IMR-90 (cell line): ENCODE results near the gene CAMK2B. TPM values are rescaled to one million over a fixed set of nuclear protein-coding genes. Genes with fewer than 3 reads are reported as not detected.

Experiments
- ATAC-seq: fragments of 200-7000 bp; cut with Tn5 transposase; 2 replicates; pipeline ENCODE4 v1.9.1; 2020; ENCODE audit warnings: low read depth, mild to moderate bottlenecking, moderate library complexity
- BruUV-seq: library from RNA; stranded (reverse); fragments of 400-500 nt; replicated peaks from 2 replicates; lab custom pipeline; 2021; lab: Mats Ljungman, UMichigan
- CTCF ChIA-PET: fragments of 300-600 bp; formaldehyde crosslinking; extraction: SDS; loops from one replicate; lab custom pipeline; 2021; ENCODE audit warnings: antibody characterized with exemption; lab: Yijun Ruan, JAX
- POLR2A ChIA-PET: fragments of 300-600 bp; sonication (Branson Sonifier 250); formaldehyde crosslinking; loops from one replicate; lab custom pipeline; 2022; ENCODE audit warnings: antibody characterized with exemption; ENCODE audit not compliant: unreplicated experiment; lab: Charles Lee
- DNase-seq: peaks from one replicate; pipeline ENCODE4 v3.0.0; 2013
- H2AFZ ChIP-seq: replicated peaks from 2 replicates; pipeline ENCODE3; 2013; ENCODE audit warnings: low read length, mild to moderate bottlenecking; ENCODE audit not compliant: poor library complexity
- H2AK5ac ChIP-seq: 2 replicates; pipeline ENCODE4 v1.6.1; 2013; ENCODE audit warnings: low read depth, low read length, inconsistent platforms
- H2AK9ac ChIP-seq: replicated peaks from 2 replicates; pipeline ENCODE3; 2013; ENCODE audit warnings: mild to moderate bottlenecking, low read depth, low read length, moderate library complexity; ENCODE audit not compliant: poor library complexity
- H2BK120ac ChIP-seq: 2 replicates; pipeline ENCODE4 v1.6.1; 2013; ENCODE audit warnings: low read depth, low read length, inconsistent platforms
- H2BK15ac ChIP-seq: 3 replicates; pipeline ENCODE4 v1.6.1; 2013; ENCODE audit warnings: low read depth, low read length, inconsistent platforms
- H2BK20ac ChIP-seq: 2 replicates; pipeline ENCODE4 v1.6.1; 2013; ENCODE audit warnings: low read depth, mild to moderate bottlenecking, inconsistent platforms, low read length, moderate library complexity
- H2BK5ac ChIP-seq: 2 replicates; pipeline ENCODE4 v1.6.1; 2013; ENCODE audit warnings: mild to moderate bottlenecking, low read depth, low read length, inconsistent platforms; ENCODE audit not compliant: poor library complexity, severe bottlenecking
- H3K14ac ChIP-seq: replicated peaks from 2 replicates; pipeline ENCODE4 v1.6.1; 2013; ENCODE audit warnings: low read depth, low read length, inconsistent platforms
- H3K18ac ChIP-seq: 2 replicates; pipeline ENCODE4 v1.6.1; 2013; ENCODE audit warnings: low read depth, low read length, control low read depth
- H3K23ac ChIP-seq: 2 replicates; pipeline ENCODE4 v1.6.1; 2013; ENCODE audit warnings: low read depth, low read length, inconsistent platforms
- H3K27ac ChIP-seq: 2 replicates; pipeline ENCODE4 v1.5.1; 2013; ENCODE audit warnings: mild to moderate bottlenecking, control low read depth, low read length; ENCODE audit not compliant: insufficient read depth
- H3K27me3 ChIP-seq: 2 replicates; pipeline ENCODE4 v1.6.1; 2013; ENCODE audit warnings: low read length; ENCODE audit not compliant: control insufficient read depth, insufficient read depth
- H3K36me3 ChIP-seq: 2 replicates; pipeline ENCODE4 v1.6.1; 2013; ENCODE audit warnings: low read length, mixed read lengths; ENCODE audit not compliant: control insufficient read depth, insufficient read depth
- H3K4ac ChIP-seq: 2 replicates; pipeline ENCODE4 v1.6.1; 2013; ENCODE audit warnings: low read depth, low read length, inconsistent platforms
- H3K4me1 ChIP-seq: 2 replicates; pipeline ENCODE4 v1.6.1; 2013; ENCODE audit warnings: low read length, mixed read lengths; ENCODE audit not compliant: control insufficient read depth, insufficient read depth
- H3K4me2 ChIP-seq: 2 replicates; pipeline ENCODE4 v1.6.1; 2013; ENCODE audit warnings: low read depth, mild to moderate bottlenecking, control low read depth, low read length, moderate library complexity
- H3K4me3 ChIP-seq: 2 replicates; pipeline ENCODE4 v1.5.1; 2013; ENCODE audit warnings: low read depth, mild to moderate bottlenecking, control low read depth, low read length, moderate library complexity; ENCODE audit not compliant: insufficient read depth
- H3K56ac ChIP-seq: 2 replicates; pipeline ENCODE4 v1.6.1; 2013; ENCODE audit warnings: low read length, inconsistent platforms; ENCODE audit not compliant: insufficient read depth; ENCODE audit errors: extremely low read depth
- H3K79me1 ChIP-seq, 2 experiments: 2 replicates each; pipeline ENCODE4 v1.6.1; 2013; ENCODE audit warnings: low read length in 2 of 2, inconsistent platforms in 1 of 2, low read depth in 1 of 2
- H3K9ac ChIP-seq: 2 replicates; pipeline ENCODE4 v1.6.1; 2013; ENCODE audit warnings: low read depth, low read length, control low read depth
- H3K9me1 ChIP-seq: 2 replicates; pipeline ENCODE4 v1.6.1; 2013; ENCODE audit warnings: low read length, inconsistent platforms; ENCODE audit not compliant: insufficient read depth
- H3K9me3 ChIP-seq: 2 replicates; pipeline ENCODE4 v1.6.1; 2013; ENCODE audit warnings: low read length; ENCODE audit not compliant: control insufficient read depth, insufficient read depth
- H4K20me1 ChIP-seq: 2 replicates; pipeline ENCODE4 v1.6.1; 2013; ENCODE audit warnings: low read length, inconsistent platforms; ENCODE audit not compliant: insufficient read depth
- H4K5ac ChIP-seq: 2 replicates; pipeline ENCODE4 v1.6.1; 2013; ENCODE audit warnings: mild to moderate bottlenecking, low read depth, low read length, control low read depth
- H4K8ac ChIP-seq, 2 experiments: 2 replicates each; pipeline ENCODE4 v1.6.1; 2013; ENCODE audit warnings: low read depth in 2 of 2, low read length in 2 of 2, control low read depth in 1 of 2, inconsistent platforms in 1 of 2
- H4K91ac ChIP-seq: 2 replicates; pipeline ENCODE4 v1.6.1; 2013; ENCODE audit warnings: low read depth, low read length, inconsistent platforms; ENCODE audit not compliant: insufficient read depth
- BHLHE40 ChIP-seq: fragments of 150-350 bp; IDR thresholded peaks from 2 replicates; pipeline ENCODE4 v1.6.1; 2016; ENCODE audit warnings: mild to moderate bottlenecking, low read depth, low read length
- MAFK ChIP-seq: IDR thresholded peaks from 2 replicates; pipeline ENCODE4 v1.6.1; 2012; ENCODE audit warnings: low read depth, low read length, improper control_type of control experiment
- WGBS, 2 experiments: methylation state at CpG; one replicate each; pipeline versions ENCODE4 v1.1.5 to v1.1.7; 2013; ENCODE audit warnings: missing lambda C conversion rate in 2 of 2; ENCODE audit not compliant: insufficient read length in 1 of 2; ENCODE audit errors: extremely low coverage in 2 of 2; 5-methylcytosine and 5-hydroxymethylcytosine counted together
- dilution Hi-C: fragments of 300-500 bp; cut with HindIII; formaldehyde crosslinking; loops from one replicate; pipeline ENCODE4 v1.14.3; 2018; ENCODE audit warnings: low sequenced_read_pairs; ENCODE audit not compliant: unreplicated experiment
- in situ Hi-C: fragments of 300-500 bp; cut with MboI; formaldehyde crosslinking; loops from 3 replicates; pipeline ENCODE4 v1.14.3; 2019; ENCODE audit warnings: low sequenced_read_pairs, inconsistent platforms, mixed read lengths
- intact Hi-C: fragments of 100-400 bp; cut with micrococcal nuclease; formaldehyde crosslinking; loops from 2 replicates; pipeline ENCODE4 v1.10.0; 2022
- polyA plus RNA-seq, 3 experiments: library from polyadenylated mRNA; depleted of rRNA; stranded (reverse); fragments of >200 nt; gene quantifications; 2 replicates each; pipeline ENCODE4 v1.2.3, GENCODE V29; 2012; ENCODE audit warnings: low replicate concordance in 1 of 3
- total RNA-seq: library from RNA; depleted of rRNA; stranded (reverse); fragments of >200 nt; gene quantifications from 2 replicates; pipeline ENCODE4 v1.2.3, GENCODE V29; 2012

The CAMK2B gene
- total and polyA plus RNA-seq, 2 of the 4 experiments (the other 2 are of a cell fraction), result 0.18 to 0.36 TPM

DNA sequence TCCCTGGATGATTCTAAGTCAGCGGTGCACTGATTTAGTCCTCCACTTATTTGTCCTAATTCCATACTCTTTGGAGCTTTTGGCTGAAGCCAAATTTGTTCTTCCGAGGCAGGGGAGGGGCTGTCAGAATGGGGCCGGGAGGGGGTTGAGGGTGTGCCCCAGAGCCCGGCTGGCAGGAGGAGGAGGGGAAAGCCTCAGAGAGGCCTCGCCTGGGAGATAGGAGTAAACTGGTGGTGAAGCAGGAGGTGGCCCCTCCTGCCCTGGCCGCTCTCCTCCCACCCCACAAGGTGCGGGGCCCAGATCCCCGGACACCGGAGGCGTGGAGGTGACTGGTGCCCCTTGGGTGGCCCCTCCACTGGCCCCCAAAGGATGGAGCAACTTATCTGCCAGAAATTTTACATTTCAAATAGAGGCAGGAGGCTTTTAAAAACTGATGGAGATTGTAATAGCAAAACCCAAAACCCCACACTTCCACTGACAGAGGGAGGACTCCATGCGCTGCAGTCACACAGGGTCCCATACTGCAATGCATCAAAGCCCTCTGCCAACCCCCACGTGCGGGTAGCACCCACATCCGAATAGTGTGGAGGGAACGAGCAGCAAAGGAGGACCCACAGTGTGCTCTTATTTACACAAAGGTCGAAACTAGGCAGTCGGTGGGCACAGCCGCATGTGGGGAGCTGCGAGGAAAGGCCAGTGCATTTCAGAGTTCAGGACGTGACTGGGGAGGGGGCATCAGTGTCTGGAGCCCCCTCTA is 61.9 kb downstream of the CAMK2B start:
- dilution Hi-C loops (no loop called here), in situ Hi-C loops (no loop called here), intact Hi-C loops (no loop called here)
- Histone ChIP-seq H3K9me3 (no peaks in the 10 kb centered on the region), H3K4me1 (peaks cover 12% of the 10 kb centered on the region), H2BK120ac (no peak overlapping the region), H2BK5ac (no peak overlapping the region), H2AK9ac (no peak overlapping the region), H3K9ac (no peak overlapping the region), H3K23ac (no peak overlapping the region), H4K20me1 (peaks cover 4% of the 10 kb centered on the region), H4K5ac (no peak overlapping the region), H3K27ac (no peak overlapping the region), H3K27me3 (peaks cover 50% of the 10 kb centered on the region), H4K91ac (no peak overlapping the region), H3K14ac (no peak overlapping the region), H2AFZ (no peak overlapping the region), H3K18ac (no peak overlapping the region), H3K36me3 (no peaks in the 10 kb centered on the region), H2BK20ac (no peak overlapping the region), H3K4me2 (no peak overlapping the region), H3K56ac (no peak overlapping the region), H4K8ac (no peak overlapping the region), H3K4ac (no peak overlapping the region), H2AK5ac (no peak overlapping the region), H3K79me1 (no peaks in the 10 kb centered on the region), H3K4me3 (no peak overlapping the region), H2BK15ac (no peak overlapping the region), H3K9me1 (peaks cover 14% of the 10 kb centered on the region)
- no peak for ATAC-seq
- 60% methylated on average over 1 of the region's 20 CpGs; no CpG with 5 or more reads in 1 of the 2 experiments for WGBS, 2 experiments
- POLR2A ChIA-PET, result no interaction called here
- CTCF ChIA-PET, result no interaction called here
- BruUV-seq, result no TSS peak
- no peak for DNase-seq
- no peak for TF ChIP-seq BHLHE40
- no peak for TF ChIP-seq MAFK
